GM19099 (cell line): ENCODE data around the gene DEPP1.

Experiments
- POLR2A ChIP-seq: IDR thresholded peaks from 3 replicates; pipeline ENCODE4 v1.6.1; 2011; ENCODE audit warnings: low read depth; ENCODE audit not compliant: insufficient read length; ENCODE audit errors: extremely low read depth

DEPP1 gene

DNA sequence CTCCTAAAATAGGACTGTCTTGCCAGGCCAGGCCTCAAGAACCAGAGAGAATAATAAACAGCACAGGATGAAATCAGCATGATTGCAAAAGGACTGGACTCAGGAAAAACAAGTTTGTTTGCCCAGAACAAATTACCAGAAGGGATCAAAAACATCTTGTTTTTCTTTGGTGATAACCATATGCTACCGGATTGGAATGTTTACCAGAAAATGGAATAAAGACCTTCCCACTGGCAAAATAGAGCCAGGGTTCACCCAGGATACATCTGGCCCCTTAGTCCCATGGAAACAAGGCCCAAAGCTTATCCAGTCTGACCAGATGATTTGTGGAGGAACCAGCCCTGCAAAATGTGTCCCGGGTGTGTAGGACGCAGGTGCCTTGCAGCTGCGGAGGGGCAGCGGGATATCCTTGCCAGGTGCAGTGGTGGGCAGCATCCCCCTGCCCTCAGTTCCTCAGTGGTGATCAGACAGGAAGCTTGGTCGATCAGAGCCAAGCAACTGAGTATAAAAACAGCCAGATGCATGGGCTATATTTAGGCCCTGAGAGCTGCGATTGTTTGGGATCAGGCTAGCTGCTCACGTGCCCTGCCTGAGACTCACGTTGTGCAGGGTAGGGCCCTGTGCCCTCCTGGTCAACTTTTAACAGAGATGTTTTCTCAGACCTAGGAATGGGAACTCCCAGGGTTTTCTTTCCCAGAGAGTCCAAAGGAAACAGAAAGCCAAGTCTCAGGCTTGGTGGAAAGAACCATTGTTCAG is 17.5 kb upstream of the DEPP1 start:
- TF ChIP-seq POLR2A = no peak

DNA sequence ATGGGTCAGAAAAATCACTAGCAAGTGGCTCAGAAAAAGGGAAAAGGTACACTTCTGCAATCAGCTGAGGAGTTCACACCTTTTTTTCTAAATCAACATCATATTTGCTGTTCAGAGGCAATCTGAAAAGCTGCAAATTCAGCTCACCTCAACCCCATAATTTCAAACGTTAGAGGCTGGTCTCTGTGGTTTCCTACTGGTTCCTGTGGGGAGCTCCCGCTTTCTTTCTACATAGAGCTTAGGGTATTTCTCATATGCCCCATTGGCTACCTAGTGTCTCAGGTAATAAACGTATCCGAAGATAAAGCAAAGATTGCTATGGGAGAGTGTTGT is 16.9 kb upstream of the DEPP1 start:
- no peak for TF ChIP-seq POLR2A

- TF ChIP-seq POLR2A = no peak
Observed at GRCh38 chr10:44994752-44995530, 16.3 kb upstream of the DEPP1 start.

DNA sequence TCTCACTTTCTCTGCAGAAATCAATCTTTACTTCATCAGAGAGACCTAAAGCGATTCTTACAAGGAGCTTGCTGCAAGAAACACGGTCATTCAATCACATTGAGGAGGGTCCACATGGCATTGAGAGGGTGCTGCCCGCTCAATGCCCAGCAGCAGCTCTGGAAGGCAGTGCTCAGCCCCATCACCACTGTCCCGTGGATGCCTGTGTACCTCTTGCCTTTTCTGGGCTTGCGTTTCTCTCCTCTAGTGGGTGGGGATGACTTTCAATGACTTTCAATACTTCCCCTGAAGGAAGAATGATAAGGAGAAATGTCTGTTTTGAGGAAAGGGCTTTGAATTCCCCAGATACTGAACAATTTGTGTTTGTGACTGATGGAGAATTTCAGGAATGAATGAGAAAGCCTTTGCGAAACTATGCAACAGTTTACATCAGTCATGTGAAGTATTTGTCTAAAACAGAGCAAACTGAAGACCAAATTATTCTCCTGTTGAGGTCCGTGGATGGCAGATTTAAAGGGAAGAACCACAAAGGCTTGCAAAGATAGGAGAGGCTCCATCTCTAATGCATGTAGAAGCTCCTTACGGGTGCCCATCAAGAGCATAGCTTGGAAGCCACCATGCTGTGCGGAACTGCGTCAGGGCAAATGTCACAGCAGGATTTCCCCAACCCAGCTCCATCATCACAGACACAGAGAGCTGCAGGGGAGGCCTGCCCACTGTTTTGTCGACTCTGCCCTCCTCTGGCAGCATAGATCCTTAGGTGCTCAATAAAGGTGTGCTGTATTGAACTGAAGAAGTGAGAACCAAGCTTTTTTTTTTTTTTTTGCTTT is 15.5 kb upstream of the DEPP1 start:
- TF ChIP-seq POLR2A = no peak

DNA sequence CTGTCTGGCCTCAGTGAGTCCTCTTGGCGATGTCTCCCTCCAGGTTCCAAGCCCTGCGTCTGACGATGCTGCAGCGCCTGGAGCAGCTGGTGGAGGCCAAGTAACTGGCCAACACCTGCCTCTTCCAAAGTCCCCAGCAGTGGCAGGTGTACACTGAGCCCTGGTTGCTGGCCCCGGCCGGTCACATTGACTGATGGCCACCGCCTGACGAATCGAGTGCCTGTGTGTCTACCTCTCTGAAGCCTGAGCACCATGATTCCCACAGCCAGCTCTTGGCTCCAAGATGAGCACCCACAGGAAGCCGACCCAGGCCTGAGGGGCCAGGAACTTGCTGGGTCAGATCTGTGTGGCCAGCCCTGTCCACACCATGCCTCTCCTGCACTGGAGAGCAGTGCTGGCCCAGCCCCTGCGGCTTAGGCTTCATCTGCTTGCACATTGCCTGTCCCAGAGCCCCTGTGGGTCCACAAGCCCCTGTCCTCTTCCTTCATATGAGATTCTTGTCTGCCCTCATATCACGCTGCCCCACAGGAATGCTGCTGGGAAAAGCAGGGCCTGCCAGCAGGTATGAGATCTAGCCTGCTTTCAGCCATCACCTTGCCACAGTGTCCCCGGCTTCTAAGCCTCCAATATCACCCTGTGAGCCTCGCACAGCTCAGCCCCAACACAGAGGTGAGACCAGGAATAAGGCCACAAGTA is 14.8 kb upstream of the DEPP1 start:
- no peak for TF ChIP-seq POLR2A

DNA sequence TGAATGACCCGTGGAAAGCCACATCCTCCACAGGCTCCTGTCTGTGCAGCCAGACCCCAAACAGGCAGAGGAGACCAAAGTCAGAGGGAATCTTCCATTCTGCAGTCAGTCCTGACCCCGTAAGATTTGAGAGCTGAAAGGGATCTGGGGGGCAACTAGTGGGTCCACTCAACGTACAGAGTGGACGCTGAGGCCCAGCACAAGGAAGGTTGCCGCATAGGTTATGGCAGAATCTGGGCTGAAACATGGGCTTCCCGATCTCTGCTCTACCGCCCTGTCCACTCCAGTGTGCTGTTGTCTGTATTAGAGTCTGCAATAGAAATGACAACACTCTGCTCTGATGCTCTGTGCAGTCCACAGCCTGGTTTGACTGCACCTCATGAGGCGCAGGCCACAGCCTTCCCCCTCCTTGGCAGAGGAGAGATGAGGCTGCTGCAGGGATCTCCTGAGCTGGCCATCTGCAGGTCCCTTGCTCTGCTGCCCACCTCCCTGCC is 14.2 kb upstream of the DEPP1 start:
- TF ChIP-seq POLR2A = no peak

DNA sequence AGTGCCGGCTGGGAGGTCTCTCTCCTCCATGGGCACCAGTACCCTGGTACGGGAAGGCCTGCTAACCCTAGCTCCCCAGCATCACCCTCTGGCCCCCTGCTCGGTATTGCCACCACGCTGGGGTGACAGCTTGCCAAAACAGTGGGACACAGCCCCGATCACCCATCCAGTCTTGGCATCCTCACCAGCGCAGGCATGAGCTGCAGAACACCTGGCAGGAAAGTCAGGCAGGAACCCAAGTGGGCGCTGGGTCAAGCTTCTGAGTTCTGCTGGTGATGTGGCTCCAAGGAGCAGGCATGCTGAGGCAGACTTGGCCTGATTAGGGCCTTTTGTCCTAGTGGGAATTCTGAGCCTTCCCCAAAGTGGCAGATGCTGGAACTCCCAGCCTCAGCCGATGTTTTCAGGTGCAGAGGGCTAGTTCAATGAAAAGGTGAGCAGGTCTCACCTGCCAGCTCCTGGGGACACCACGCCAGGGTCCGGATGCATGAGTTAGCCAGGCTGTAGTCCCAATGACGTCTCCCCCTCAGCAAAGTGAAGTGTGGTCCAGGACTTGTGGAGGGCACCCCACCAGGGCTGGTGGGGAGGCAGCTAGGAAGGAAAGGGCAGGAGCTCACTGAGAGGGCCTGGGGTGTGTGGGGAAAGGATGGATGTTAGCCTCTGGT is 13.6 kb upstream of the DEPP1 start:
- TF ChIP-seq POLR2A = no peak

DNA sequence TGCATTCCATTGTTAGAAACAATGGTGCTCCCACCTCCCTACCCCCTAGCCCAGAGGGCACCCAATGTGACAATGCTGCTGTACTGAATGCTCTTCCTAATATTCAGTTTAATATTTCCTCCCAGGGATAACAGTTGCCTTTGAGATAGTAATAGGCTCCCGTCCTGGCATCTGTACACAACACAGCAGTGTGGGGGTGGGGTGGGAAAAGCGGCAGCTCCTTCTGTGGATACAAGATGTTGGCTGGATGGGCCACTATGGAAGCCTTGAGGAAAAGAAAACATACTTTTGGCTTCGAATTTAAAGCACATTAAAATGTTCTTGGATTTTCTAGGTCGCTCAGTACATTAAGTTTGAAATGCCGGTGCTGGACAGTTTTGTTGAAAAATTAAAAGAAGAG is 13.0 kb upstream of the DEPP1 start:
- no peak for TF ChIP-seq POLR2A

GRCh38 chr10:44990965-44991364 is 12.4 kb upstream of the DEPP1 start:
- TF ChIP-seq POLR2A = no peak

DNA sequence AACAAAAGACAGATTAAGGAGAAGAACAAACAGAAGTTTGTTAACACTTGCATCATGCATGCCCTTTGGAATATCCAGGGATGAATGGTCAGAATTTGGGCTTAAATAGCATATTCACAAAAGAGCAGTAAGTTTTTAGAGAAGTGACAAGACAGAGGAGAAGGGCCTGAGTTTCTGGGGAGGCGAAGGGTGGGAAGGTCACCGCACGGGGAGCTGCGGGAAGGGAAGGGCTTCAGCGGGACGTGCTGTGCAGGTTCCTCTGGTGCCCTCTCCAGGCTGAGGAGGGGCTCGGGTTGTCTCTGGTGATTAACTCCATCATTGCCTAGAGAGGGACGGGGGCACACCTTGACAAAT is 11.7 kb upstream of the DEPP1 start:
- TF ChIP-seq POLR2A = no peak

DNA sequence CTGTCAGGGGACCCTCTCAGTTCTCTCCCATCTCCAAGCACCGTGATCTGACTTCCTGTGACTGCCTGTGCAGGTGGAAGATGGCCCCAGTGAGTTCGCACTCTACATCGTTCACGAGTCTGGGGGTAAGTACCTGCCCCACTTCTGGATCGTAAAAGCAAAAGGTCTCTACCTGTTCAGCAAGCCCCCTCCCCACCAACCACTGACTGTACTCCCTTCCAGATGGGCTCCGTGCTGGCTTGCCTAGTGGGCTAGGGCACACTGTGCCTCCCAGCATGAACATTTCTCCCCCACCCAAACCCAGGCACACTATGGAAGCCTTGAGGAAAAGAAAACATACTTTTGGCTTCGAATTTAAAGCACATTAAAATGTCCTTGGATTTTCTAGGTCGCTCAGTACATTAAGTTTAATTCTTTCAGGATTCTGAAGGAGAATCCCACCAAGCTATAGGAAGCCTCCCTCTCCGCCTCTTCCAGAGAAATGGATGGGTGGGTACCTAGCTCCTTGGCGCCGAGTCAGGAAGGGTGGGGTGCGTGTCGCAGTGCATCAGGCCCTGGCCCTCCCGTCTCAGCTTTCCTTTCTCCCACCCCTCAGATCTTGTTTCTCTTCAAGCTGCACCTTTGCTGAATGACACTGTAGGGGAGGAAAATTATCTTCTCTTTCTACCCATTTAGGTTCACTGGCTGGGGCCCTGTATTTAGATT is 11.1 kb upstream of the DEPP1 start:
- TF ChIP-seq POLR2A = no peak

GRCh38 chr10:44988957-44989585 is 10.5 kb upstream of the DEPP1 start:
- no peak for TF ChIP-seq POLR2A

- no peak for TF ChIP-seq POLR2A
Observed at GRCh38 chr10:44986670-44987069, 8.1 kb upstream of the DEPP1 start.
